Globus pallidus (tissue), 1 donor: ENCODE measurements around the gene COL18A1.

Experiments
- DNase-seq: peaks from one replicate; pipeline ENCODE4 v3.0.0-alpha.2; 2015; ENCODE audit warnings: low spot score

Gene COL18A1

GRCh38 chr21:45547545-45547900 is 142.6 kb downstream of the COL18A1 start:
- no peak for DNase-seq

GRCh38 chr21:45548711-45549491 is 143.9 kb downstream of the COL18A1 start:
- no peak for DNase-seq

- no peak for DNase-seq
Measured at GRCh38 chr21:45549626-45550463, 144.9 kb downstream of the COL18A1 start.

- peak; percentile 57 for DNase-seq
Measured at GRCh38 chr21:45550522-45551210, 145.7 kb downstream of the COL18A1 start.

GRCh38 chr21:45551316-45551715 is 146.4 kb downstream of the COL18A1 start:
- no peak for DNase-seq

GRCh38 chr21:45551783-45552695 is 147.1 kb downstream of the COL18A1 start:
- no peak for DNase-seq

- DNase-seq = no peak
Measured at GRCh38 chr21:45552696-45553391, 147.9 kb downstream of the COL18A1 start.

GRCh38 chr21:45554477-45555175 is 149.7 kb downstream of the COL18A1 start:
- DNase-seq = peak; percentile 60

GRCh38 chr21:45555251-45555556 is 150.2 kb downstream of the COL18A1 start:
- DNase-seq = no peak

- DNase-seq = no peak
Measured at GRCh38 chr21:45555557-45556301, 150.8 kb downstream of the COL18A1 start.

GRCh38 chr21:45556302-45556644 is 151.3 kb downstream of the COL18A1 start:
- no peak for DNase-seq

- no peak for DNase-seq
Measured at GRCh38 chr21:45556645-45557615, 152.0 kb downstream of the COL18A1 start.

GRCh38 chr21:45557616-45558043 is 152.7 kb downstream of the COL18A1 start:
- DNase-seq = no peak

GRCh38 chr21:45558044-45558721 is 153.2 kb downstream of the COL18A1 start:
- no peak for DNase-seq

GRCh38 chr21:45559216-45560105 is 154.5 kb downstream of the COL18A1 start:
- DNase-seq = no peak

GRCh38 chr21:45560106-45561021 is 155.4 kb downstream of the COL18A1 start:
- no peak for DNase-seq
